ENCODE results near the gene WDR1.

DNA sequence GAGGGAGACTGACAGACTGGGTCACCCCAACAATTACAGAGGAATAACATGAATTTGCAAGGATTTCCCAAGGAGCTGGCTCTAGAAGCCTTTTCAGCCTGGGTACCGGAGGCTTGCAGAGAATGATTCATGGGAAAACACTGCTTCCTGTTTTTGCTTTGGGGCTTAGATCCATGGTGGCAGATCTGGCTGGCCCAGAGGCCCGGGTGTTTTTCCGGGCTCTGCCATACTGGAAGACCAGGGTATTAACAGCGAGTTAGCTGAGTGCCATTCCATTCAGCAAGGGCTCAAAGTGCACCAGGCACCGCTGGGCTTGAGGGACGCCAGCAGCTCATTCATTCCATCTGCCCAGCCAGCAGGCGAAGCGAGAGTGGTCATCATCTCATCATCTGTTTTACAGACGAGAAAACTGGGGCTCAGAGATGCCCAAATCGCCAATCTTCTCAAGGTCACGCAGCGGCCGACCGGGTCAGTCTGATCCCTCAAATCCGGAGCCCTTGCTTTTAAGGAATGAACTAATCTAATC, 1.3 kb downstream of the WDR1 start:
- TF ChIP-seq ZNF232 (CRISPR knock-in tag; IDR thresholded peaks at IDR 0.05; ENCODE audit: borderline replicate concordance) (no peak), ATF7-NPFF (CRISPR knock-in tag; IDR thresholded peaks at IDR 0.05; ENCODE audit: low read depth) (no peak), POLR2A (IDR thresholded peaks at IDR 0.05; ENCODE audit: insufficient read depth in 1 of 2, low read depth in 2 of 2, low read length in 2 of 2) (0 out of 4 replicates have a peak, but pooled peaks of 1 of the 2 experiments have one; percentile 58), SP1 (IDR thresholded peaks at IDR 0.05) (no peak), SP1 (CRISPR knock-in tag; IDR thresholded peaks at IDR 0.05) (no peak), U2AF1 (optimal IDR thresholded peaks at IDR 0.05; ENCODE audit: low read depth, low read length) (no peak), HMGA1 (CRISPR knock-in tag; conservative IDR thresholded peaks at IDR 0.05) (no peak), ZIK1 (CRISPR knock-in tag; IDR thresholded peaks at IDR 0.05; ENCODE audit: borderline replicate concordance, low read depth) (no peak), ZNF253 (CRISPR knock-in tag; IDR thresholded peaks at IDR 0.05; ENCODE audit: borderline replicate concordance) (no peak), CREM (IDR thresholded peaks at IDR 0.05) (0 out of 2 replicates have a peak, but pooled peaks have one; percentile 13), CREM (CRISPR knock-in tag; IDR thresholded peaks at IDR 0.05) (no peak), FOXM1 (CRISPR knock-in tag; IDR thresholded peaks at IDR 0.05) (no peak), POLR2AphosphoS5 (IDR thresholded peaks at IDR 0.05; ENCODE audit: low read depth, low read length) (no peak)
- TF ChIP-seq, protein P1, sequence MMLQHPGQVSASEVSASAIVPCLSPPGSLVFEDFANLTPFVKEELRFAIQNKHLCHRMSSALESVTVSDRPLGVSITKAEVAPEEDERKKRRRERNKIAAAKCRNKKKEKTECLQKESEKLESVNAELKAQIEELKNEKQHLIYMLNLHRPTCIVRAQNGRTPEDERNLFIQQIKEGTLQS (CRISPR knock-in tag; IDR thresholded peaks at IDR 0.05): no peak
- TF ChIP-seq, protein P2, sequence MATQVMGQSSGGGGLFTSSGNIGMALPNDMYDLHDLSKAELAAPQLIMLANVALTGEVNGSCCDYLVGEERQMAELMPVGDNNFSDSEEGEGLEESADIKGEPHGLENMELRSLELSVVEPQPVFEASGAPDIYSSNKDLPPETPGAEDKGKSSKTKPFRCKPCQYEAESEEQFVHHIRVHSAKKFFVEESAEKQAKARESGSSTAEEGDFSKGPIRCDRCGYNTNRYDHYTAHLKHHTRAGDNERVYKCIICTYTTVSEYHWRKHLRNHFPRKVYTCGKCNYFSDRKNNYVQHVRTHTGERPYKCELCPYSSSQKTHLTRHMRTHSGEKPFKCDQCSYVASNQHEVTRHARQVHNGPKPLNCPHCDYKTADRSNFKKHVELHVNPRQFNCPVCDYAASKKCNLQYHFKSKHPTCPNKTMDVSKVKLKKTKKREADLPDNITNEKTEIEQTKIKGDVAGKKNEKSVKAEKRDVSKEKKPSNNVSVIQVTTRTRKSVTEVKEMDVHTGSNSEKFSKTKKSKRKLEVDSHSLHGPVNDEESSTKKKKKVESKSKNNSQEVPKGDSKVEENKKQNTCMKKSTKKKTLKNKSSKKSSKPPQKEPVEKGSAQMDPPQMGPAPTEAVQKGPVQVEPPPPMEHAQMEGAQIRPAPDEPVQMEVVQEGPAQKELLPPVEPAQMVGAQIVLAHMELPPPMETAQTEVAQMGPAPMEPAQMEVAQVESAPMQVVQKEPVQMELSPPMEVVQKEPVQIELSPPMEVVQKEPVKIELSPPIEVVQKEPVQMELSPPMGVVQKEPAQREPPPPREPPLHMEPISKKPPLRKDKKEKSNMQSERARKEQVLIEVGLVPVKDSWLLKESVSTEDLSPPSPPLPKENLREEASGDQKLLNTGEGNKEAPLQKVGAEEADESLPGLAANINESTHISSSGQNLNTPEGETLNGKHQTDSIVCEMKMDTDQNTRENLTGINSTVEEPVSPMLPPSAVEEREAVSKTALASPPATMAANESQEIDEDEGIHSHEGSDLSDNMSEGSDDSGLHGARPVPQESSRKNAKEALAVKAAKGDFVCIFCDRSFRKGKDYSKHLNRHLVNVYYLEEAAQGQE (IDR thresholded peaks at IDR 0.05; ENCODE audit: borderline replicate concordance in 1 of 2, low read depth in 1 of 2, low read length in 2 of 2): no peak
